ENCODE measurements around the gene MTG2.
A peak's percentile ranks its signal among the peaks of the same experiment; 100 is the strongest.
"Not testable (repeated sequence)": the region's sequence is repeated elsewhere in the genome, so short reads cannot be mapped to it uniquely, and the experiment has no call there.

Gene MTG2

GRCh38 chr20:62146019-62146755 is 36.6 kb upstream of the MTG2 start:
- no peak for DNase-seq

GRCh38 chr20:62147125-62147524 is 35.7 kb upstream of the MTG2 start:
- no peak for DNase-seq

- DNase-seq = no peak
These were observed 35.3 kb upstream of the MTG2 start for GRCh38 chr20:62147528-62147927.

GRCh38 chr20:62148383-62148782 is 34.4 kb upstream of the MTG2 start:
- not testable (repeated sequence) for DNase-seq

GRCh38 chr20:62148908-62149314 is 33.9 kb upstream of the MTG2 start:
- DNase-seq = no peak

GRCh38 chr20:62149532-62150309 is 33.1 kb upstream of the MTG2 start:
- DNase-seq = no peak

- no peak for DNase-seq
These were observed 32.6 kb upstream of the MTG2 start for GRCh38 chr20:62150310-62150575.

- no peak for DNase-seq
These were observed 31.6 kb upstream of the MTG2 start for GRCh38 chr20:62151225-62151624.

GRCh38 chr20:62151835-62152364 is 30.9 kb upstream of the MTG2 start:
- no peak for DNase-seq

- no peak for DNase-seq
These were observed 27.2 kb upstream of the MTG2 start for GRCh38 chr20:62155428-62156253.

- no peak for DNase-seq
These were observed 26.6 kb upstream of the MTG2 start for GRCh38 chr20:62156254-62156556.

GRCh38 chr20:62156592-62157386 is 26.0 kb upstream of the MTG2 start:
- DNase-seq = peak; percentile 74

GRCh38 chr20:62157387-62158087 is 25.3 kb upstream of the MTG2 start:
- no peak for DNase-seq

- no peak for DNase-seq
These were observed 24.8 kb upstream of the MTG2 start for GRCh38 chr20:62158088-62158400.

- DNase-seq = no peak
These were observed 24.3 kb upstream of the MTG2 start for GRCh38 chr20:62158541-62158940.

- DNase-seq = no peak
These were observed 23.8 kb upstream of the MTG2 start for GRCh38 chr20:62159052-62159451.

- DNase-seq = no peak
These were observed 23.0 kb upstream of the MTG2 start for GRCh38 chr20:62159839-62160238.

GRCh38 chr20:62160253-62160652 is 22.6 kb upstream of the MTG2 start:
- no peak for DNase-seq

- DNase-seq = no peak
These were observed 22.0 kb upstream of the MTG2 start for GRCh38 chr20:62160876-62161275.

GRCh38 chr20:62161347-62161746 is 21.5 kb upstream of the MTG2 start:
- DNase-seq = no peak

GRCh38 chr20:62162765-62163484 is 19.9 kb upstream of the MTG2 start:
- no peak for DNase-seq

GRCh38 chr20:62163485-62163865 is 19.4 kb upstream of the MTG2 start:
- DNase-seq = no peak
